ENCODE results near the gene SRD5A2. TPM values are rescaled to one million over a fixed set of nuclear protein-coding genes. Genes with fewer than 3 reads are reported as not detected.

The SRD5A2 gene
- total RNA-seq, 1 donor from 2014 or later = not detected

DNA sequence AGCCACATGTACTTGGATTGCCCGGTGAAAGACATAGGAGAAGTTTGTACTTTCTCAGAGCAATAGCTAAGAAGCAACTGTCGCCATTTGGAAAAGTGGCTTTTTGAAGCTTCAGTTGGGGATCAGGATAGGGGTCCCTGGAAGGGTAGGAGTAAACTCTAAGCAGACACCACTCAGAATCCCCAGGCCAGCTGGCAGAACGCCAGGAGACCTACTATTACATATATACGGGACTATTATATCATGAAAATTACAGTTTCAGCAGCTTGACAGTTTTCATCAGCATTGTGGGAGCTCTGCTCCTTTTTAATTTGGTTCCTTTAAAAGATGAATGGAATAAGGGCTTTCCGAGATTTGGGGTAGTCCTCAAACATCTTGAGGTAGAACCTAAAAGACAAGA, 54.9 kb downstream of the SRD5A2 start:
- Mint-ChIP-seq H3K36me3 (no peaks in the 10 kb centered on the region), H3K4me1 (no peaks in the 10 kb centered on the region), H3K4me3 (no peak overlapping the region), H3K27me3 (ENCODE audit: low read depth) (peaks cover 63% of the 10 kb centered on the region), H3K27ac (no peak overlapping the region), H3K9me3 (no peaks in the 10 kb centered on the region)
- no peak for DNase-seq (ENCODE audit: low spot score in 2 of 2, unreplicated experiment in 2 of 2)
- TF ChIP-seq, protein P1, sequence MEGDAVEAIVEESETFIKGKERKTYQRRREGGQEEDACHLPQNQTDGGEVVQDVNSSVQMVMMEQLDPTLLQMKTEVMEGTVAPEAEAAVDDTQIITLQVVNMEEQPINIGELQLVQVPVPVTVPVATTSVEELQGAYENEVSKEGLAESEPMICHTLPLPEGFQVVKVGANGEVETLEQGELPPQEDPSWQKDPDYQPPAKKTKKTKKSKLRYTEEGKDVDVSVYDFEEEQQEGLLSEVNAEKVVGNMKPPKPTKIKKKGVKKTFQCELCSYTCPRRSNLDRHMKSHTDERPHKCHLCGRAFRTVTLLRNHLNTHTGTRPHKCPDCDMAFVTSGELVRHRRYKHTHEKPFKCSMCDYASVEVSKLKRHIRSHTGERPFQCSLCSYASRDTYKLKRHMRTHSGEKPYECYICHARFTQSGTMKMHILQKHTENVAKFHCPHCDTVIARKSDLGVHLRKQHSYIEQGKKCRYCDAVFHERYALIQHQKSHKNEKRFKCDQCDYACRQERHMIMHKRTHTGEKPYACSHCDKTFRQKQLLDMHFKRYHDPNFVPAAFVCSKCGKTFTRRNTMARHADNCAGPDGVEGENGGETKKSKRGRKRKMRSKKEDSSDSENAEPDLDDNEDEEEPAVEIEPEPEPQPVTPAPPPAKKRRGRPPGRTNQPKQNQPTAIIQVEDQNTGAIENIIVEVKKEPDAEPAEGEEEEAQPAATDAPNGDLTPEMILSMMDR (IDR thresholded peaks at IDR 0.05; ENCODE audit: unreplicated experiment) = no peak

GRCh38 chr2:31524592-31524991, 56.1 kb downstream of the SRD5A2 start:
- TF ChIP-seq, protein P1 (IDR thresholded peaks at IDR 0.05; ENCODE audit: unreplicated experiment) = no peak
- DNase-seq (ENCODE audit: low spot score in 2 of 2, unreplicated experiment in 2 of 2) = no peak
- no peak overlapping the region for H3K4me3 Mint-ChIP-seq
- H3K27me3 Mint-ChIP-seq (ENCODE audit: low read depth) = peaks cover 61% of the 10 kb centered on the region
- H3K36me3 Mint-ChIP-seq = no peaks in the 10 kb centered on the region
- H3K4me1 Mint-ChIP-seq = no peaks in the 10 kb centered on the region
- H3K9me3 Mint-ChIP-seq = no peaks in the 10 kb centered on the region
- no peak overlapping the region for H3K27ac Mint-ChIP-seq

DNA sequence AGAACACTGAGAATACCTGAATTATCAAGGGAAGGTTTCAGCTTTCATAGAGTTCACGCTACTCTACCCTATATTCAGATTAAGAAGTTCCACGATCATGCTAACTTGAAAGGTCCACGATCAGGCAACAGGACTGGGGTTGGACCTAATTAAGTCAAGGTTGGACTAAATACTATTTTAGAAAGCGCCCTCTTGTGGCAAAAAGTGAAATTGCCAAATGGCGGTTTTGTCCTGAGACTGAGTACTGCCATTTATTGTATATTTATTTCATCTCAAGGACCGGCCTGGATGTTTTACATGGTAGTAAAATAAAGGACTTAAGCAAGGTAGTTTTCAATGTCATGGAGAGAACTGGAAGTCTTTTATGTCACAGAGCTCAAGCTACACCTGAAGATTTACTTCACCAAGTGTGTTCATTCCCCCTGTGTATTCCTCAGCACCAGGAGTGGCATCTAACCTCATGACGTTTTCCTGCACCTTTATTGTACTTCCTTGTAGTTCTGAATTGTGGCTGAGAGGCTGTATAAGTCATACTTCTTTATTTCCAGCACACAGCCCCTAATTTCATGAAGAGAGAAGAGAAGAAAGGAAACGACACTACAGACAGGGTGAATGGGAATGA, 56.8 kb downstream of the SRD5A2 start:
- Mint-ChIP-seq H3K9me3 (peaks cover under 1% of the 10 kb centered on the region), H3K36me3 (no peaks in the 10 kb centered on the region), H3K27me3 (ENCODE audit: low read depth) (peaks cover 56% of the 10 kb centered on the region), H3K27ac (no peak overlapping the region), H3K4me3 (no peak overlapping the region), H3K4me1 (no peaks in the 10 kb centered on the region)
- TF ChIP-seq, protein P1 (IDR thresholded peaks at IDR 0.05; ENCODE audit: unreplicated experiment) = peak; percentile 93
- DNase-seq (ENCODE audit: low spot score in 2 of 2, unreplicated experiment in 2 of 2) = peak in 1 of 2 experiments; percentile 52

DNA sequence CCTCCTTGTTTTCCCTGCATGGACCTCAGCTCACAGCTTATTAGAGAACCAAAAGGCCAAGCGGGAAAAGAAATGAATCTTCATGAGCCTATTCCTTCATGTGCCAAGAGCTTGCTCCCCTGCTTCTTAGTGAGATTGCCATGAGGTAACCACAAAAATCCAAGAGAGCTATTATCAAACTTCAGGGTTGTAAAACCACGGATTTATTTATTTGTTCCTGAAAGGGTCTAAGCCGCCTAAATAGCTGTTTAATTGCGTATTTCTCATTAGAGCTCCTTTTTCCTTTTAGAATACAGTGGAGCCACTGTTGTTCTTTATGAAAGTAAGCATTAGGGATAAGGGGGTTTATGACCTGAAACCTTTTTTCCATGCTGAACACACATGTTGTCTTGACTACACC, 58.0 kb downstream of the SRD5A2 start:
- H3K27ac Mint-ChIP-seq = no peak overlapping the region
- TF ChIP-seq, protein P1 (IDR thresholded peaks at IDR 0.05; ENCODE audit: unreplicated experiment) = no peak
- DNase-seq (ENCODE audit: low spot score in 2 of 2, unreplicated experiment in 2 of 2) = no peak
- H3K4me1 Mint-ChIP-seq = no peaks in the 10 kb centered on the region
- H3K4me3 Mint-ChIP-seq = no peak overlapping the region
- H3K9me3 Mint-ChIP-seq = peaks cover 4% of the 10 kb centered on the region
- no peaks in the 10 kb centered on the region for H3K36me3 Mint-ChIP-seq
- peaks cover 60% of the 10 kb centered on the region for H3K27me3 Mint-ChIP-seq (ENCODE audit: low read depth)

- Mint-ChIP-seq H3K9me3 (peaks cover 4% of the 10 kb centered on the region), H3K27me3 (ENCODE audit: low read depth) (peaks cover 61% of the 10 kb centered on the region), H3K36me3 (no peaks in the 10 kb centered on the region), H3K4me3 (no peak overlapping the region), H3K27ac (no peak overlapping the region), H3K4me1 (no peaks in the 10 kb centered on the region)
- TF ChIP-seq, protein P1 (IDR thresholded peaks at IDR 0.05; ENCODE audit: unreplicated experiment) = no peak
- DNase-seq (ENCODE audit: low spot score in 2 of 2, unreplicated experiment in 2 of 2) = no peak
Observed at GRCh38 chr2:31517442-31518203, 63.1 kb downstream of the SRD5A2 start.

Data from mesothelial cell of epicardium (in vitro differentiated cells).